BJ (cell line): ENCODE data around the gene ITFG2. TPM values are rescaled to one million over a fixed set of nuclear protein-coding genes. Genes with fewer than 3 reads are reported as not detected.
"Not testable (repeated sequence)": the region's sequence is repeated elsewhere in the genome, so short reads cannot be mapped to it uniquely, and the experiment has no call there.

ENCODE experiments used
- CTCF ChIA-PET: fragments of 350-600 bp; formaldehyde crosslinking; extraction: SDS; loops from one replicate; lab custom pipeline; 2021; ENCODE audit warnings: antibody characterized with exemption, inconsistent platforms; lab: Yijun Ruan, JAX
- POLR2A ChIA-PET: fragments of 300-600 bp; sonication (Branson Sonifier 250); formaldehyde crosslinking; extraction: SDS; loops from one replicate; lab custom pipeline; 2021; ENCODE audit warnings: antibody characterized with exemption; lab: Charles Lee
- DNase-seq: peaks from one replicate; pipeline ENCODE4 v3.0.0-alpha.2; 2011; ENCODE audit warnings: low read depth
- H3K27me3 ChIP-seq: 2 replicates; pipeline ENCODE4 v1.6.0; 2011; ENCODE audit warnings: low read length; ENCODE audit not compliant: control insufficient read depth, insufficient read depth
- H3K36me3 ChIP-seq: 2 replicates; pipeline ENCODE4 v1.5.1; 2011; ENCODE audit warnings: low read length; ENCODE audit not compliant: control insufficient read depth, insufficient read depth
- H3K4me3 ChIP-seq: 2 replicates; pipeline ENCODE4 v1.5.1; 2011; ENCODE audit warnings: low read depth, mild to moderate bottlenecking, control low read depth, low read length
- polyA plus RNA-seq: library from polyadenylated mRNA; depleted of rRNA; stranded (reverse); fragments of >200 nt; gene quantifications from 2 replicates; pipeline ENCODE4 v1.2.3, GENCODE V29; 2011
- TF ChIP-seq, protein P1 (sequence below): IDR thresholded peaks from 2 replicates; pipeline ENCODE4 v1.5.1; 2011; ENCODE audit warnings: low read depth, mild to moderate bottlenecking, control low read depth, inconsistent platforms, low read length, moderate library complexity; ENCODE audit not compliant: insufficient read depth

The ITFG2 gene
- polyA plus RNA-seq, 1 experiment: 27.6 TPM

DNA sequence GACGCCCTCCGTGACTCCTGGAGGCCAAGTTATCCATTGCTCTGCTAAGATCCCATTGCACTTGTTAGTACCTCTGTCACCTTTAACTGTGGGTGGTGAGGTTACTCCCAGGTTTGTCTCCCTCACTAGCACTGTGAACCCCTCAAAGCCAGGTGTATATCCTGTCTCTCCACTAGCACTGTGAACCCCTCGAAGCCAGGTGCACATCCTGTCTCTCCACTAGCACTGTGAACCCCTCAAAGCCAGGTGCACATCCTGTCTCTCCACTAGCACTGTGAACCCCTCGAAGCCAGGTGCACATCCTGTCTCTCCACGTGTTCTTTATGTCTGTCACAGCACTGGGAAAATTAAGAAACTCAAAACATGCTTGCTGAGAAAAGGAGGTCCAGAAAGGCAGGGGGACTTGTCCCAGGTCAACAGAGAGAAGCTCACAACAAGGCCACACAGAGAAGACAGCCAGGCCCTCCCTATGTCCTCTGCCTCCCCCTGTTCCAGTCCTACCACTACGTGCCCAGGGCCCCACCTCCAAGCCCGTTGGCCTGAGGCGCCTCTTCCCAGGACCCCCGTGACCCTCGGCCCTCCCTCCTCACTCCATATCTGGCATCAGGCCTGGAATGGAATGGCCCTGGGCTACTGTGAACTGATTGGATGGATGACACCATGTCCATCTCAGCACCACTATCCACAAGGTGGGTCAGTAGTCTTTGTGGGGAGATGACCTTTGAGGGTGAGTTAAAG lies 44.1 kb upstream of the ITFG2 start:
- ChIA-PET POLR2A (no interaction called here), CTCF (interaction anchor here (1.0 to 1.7 kb wide), 2 partner anchors 15 to 16 kb away, joined by 3 to 7 read pairs; no protein-coding TSS in a partner anchor)
- H3K27me3 ChIP-seq: peaks cover 23% of the 10 kb centered on the region
- TF ChIP-seq, protein P1, sequence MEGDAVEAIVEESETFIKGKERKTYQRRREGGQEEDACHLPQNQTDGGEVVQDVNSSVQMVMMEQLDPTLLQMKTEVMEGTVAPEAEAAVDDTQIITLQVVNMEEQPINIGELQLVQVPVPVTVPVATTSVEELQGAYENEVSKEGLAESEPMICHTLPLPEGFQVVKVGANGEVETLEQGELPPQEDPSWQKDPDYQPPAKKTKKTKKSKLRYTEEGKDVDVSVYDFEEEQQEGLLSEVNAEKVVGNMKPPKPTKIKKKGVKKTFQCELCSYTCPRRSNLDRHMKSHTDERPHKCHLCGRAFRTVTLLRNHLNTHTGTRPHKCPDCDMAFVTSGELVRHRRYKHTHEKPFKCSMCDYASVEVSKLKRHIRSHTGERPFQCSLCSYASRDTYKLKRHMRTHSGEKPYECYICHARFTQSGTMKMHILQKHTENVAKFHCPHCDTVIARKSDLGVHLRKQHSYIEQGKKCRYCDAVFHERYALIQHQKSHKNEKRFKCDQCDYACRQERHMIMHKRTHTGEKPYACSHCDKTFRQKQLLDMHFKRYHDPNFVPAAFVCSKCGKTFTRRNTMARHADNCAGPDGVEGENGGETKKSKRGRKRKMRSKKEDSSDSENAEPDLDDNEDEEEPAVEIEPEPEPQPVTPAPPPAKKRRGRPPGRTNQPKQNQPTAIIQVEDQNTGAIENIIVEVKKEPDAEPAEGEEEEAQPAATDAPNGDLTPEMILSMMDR: no peak
- no peak overlapping the region for H3K4me3 ChIP-seq
- H3K36me3 ChIP-seq: no peaks in the 10 kb centered on the region
- no peak for DNase-seq

DNA sequence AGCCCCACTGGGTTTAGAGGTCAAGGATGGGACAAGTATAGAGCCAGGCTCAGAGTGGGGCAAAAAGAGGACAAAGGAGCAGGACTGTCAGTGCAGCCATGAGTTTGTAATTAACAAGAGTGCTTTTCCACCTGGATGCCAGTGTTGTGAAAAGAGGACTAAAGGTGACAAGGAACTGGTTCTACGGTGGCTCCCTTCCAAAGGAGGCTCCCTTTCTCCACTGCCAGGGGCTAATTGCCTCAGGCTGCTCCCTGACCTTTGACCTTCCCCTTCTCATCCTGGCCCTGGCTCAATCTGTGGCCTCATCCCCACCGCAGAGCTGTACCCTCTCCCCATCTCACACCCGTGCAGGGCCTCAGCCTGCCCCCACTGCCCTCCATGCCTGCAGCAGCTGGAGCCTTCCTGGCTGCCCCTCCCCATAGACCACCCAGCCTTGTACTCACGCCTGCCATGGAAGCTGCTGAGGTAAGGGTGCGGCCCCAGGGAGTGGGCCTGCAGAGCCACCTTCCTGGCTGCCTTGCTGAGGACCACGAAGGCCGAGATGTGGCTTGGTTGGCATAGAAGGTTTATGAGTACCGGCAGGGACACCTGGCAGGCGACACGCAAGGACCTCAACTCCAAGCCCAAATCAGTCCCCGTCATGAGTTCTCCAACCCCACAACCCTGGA lies 42.5 kb upstream of the ITFG2 start:
- POLR2A ChIA-PET: no interaction called here
- Histone ChIP-seq H3K27me3 (peaks cover 22% of the 10 kb centered on the region), H3K4me3 (no peak overlapping the region), H3K36me3 (no peaks in the 10 kb centered on the region)
- TF ChIP-seq, protein P1: no peak
- no peak for DNase-seq
- CTCF ChIA-PET: interaction anchor here (1.7 kb wide), 1 partner anchor 14 kb away, joined by 7 read pairs; no protein-coding TSS in a partner anchor

DNA sequence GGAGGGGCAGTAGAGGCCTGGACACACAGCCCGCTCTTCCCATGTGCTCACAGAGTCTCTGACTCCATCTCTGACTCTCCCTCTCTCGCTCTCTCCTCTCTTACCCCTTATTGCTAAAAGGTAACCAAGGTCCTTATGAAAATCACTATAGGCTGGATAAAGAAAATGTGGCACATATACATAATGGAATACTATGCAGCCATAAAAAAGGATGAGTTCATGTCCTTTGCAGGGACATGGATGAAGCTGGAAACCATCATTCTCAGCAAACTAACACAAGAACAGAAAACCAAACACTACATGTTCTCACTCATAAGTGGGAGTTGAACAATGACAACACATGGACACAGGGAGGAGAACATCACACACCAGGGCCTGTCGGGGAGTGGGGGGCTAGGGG lies 41.9 kb upstream of the ITFG2 start:
- DNase-seq, CTCF ChIA-PET, POLR2A ChIA-PET, H3K36me3 ChIP-seq, H3K4me3 ChIP-seq: not testable (repeated sequence)
- peaks cover 22% of the 10 kb centered on the region for H3K27me3 ChIP-seq

DNA sequence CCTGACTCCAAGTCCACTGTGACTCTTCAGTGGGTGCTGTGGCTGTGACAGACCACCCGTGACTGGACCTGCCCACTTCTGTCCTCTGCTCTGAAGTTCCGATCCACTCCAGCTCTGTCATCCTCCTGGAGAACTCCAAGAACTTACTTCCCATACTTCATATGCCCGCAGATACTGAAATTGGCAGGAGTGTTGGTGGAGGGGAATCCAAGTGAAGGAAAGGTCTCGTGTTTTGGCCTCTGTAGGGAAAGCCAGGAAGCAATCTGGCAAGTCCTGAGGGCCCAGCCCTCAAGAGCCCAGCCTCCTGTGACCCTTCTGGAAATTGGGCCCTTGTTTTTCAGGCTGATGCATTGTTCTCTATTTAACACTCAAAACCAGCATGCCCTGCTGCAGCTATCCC lies 40.1 kb upstream of the ITFG2 start:
- Histone ChIP-seq H3K36me3 (no peaks in the 10 kb centered on the region), H3K27me3 (peaks cover 26% of the 10 kb centered on the region), H3K4me3 (no peak overlapping the region)
- CTCF ChIA-PET: interaction anchor here (1.7 kb wide), 1 partner anchor 11 kb away, joined by 12 read pairs; no protein-coding TSS in a partner anchor
- DNase-seq: no peak
- TF ChIP-seq, protein P1: no peak
- POLR2A ChIA-PET: no interaction called here

DNA sequence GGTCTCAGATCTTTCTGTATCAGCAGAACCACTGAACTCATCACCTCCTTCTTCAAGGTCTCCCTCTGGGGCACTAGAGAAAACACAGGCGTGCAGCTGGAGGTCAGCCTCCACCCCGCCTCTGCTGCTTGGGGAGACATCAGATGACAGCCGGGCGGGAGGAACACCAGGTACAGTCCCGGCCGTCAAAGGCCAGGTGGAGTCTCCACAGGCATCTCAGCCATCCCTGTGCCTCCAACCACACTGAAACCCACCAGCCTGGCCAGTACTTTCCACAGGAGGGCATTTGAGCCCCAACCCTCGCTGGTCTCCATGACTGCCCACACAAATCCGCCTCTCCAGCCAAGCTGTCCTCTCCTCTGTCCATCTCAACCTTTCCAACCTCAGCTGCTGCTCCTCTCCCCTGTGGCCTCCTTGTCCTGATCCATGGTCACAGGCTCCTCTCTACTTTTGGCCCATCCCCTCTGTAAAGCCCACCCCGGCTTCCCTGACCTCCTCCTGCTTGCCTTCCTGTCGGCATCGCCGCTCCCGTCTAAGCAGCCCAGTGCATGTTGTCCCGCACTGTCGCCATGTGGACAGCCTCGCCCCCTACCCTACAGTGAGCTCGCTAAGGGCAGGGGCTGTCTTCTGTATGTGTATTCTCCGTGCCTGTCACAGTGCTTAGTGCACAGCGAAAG lies 39.1 kb upstream of the ITFG2 start:
- ChIA-PET CTCF (interaction anchor here (1.6 to 1.7 kb wide), 2 partner anchors 10 kb away, joined by 11 to 12 read pairs; no protein-coding TSS in a partner anchor), POLR2A (no interaction called here)
- no peak for DNase-seq
- Histone ChIP-seq H3K27me3 (peaks cover 26% of the 10 kb centered on the region), H3K36me3 (no peaks in the 10 kb centered on the region), H3K4me3 (no peak overlapping the region)
- TF ChIP-seq, protein P1: no peak
